Measurements from ENCODE around the gene TROAP.
"Not testable (repeated sequence)": the region's sequence is repeated elsewhere in the genome, so short reads cannot be mapped to it uniquely, and the experiment has no call there.

TROAP gene

GRCh38 chr12:49322708-49323523 lies at the start of gene TROAP:
Gene TROAP (plus strand): TSS chr12:49323255. CDS start chr12:49323609, 354 bp downstream.
- Mint-ChIP-seq H3K9me3 (no peaks in the 10 kb centered on the region), H3K4me3 (peak within 1 kb of the TSS; percentile 98), H3K36me3 (peaks cover 32% of the 10 kb centered on the region), H3K27me3 (peaks cover 7% of the 10 kb centered on the region), H3K4me1 (peaks cover 42% of the 10 kb centered on the region), H3K27ac (peak within 1 kb of the TSS; percentile 94)
- DNase-seq, result peak; percentile 98
- CTCF ChIA-PET, result interaction anchor here (0.7 to 2.3 kb wide), 9 partner anchors 9 to 191 kb away, joined by 3 to 18 read pairs (median 4); partner anchors contain the start of genes C1QL4, DNAJC22, PRPH and SPATS2

DNA sequence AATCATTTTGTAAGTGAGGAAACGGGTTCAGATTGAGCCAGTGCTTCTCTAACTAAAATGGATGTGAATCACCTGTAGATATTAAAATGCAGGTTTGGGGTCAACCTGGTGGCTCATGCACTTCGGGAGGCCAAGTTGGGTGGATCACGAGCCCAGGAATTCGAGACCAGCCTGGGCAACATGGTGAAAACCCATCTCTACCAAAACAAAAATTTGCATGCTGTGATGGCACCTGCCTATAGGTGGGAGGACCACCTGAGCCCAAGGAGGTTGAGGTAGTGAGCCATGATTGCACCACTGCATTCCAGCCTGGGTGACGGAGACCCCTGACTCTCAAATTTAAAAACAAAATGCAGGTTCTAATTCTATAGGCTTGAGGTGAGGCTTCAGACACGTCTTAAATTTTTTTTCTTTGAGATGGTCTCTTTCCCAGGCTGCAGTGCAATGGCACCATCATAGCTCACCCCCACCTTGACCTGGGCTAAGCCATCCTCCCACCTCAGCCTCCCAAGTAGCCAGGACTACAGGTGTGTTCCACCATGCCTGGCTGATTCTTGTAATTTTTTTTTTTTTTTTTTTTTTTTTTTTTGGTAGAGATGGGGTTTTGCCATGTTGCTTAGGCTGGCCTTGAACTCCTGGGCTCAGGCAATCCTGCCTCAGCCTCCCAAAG lies 49.2 kb upstream of the TROAP start:
- Mint-ChIP-seq H3K4me1 (peaks cover 14% of the 10 kb centered on the region), H3K27ac (no peak overlapping the region), H3K9me3 (no peaks in the 10 kb centered on the region), H3K36me3 (peaks cover 40% of the 10 kb centered on the region), H3K4me3 (no peak overlapping the region), H3K27me3 (peaks cover 17% of the 10 kb centered on the region)
- DNase-seq, result no peak
- CTCF ChIA-PET, result no interaction called here

GRCh38 chr12:49274396-49275069 lies 48.5 kb upstream of the TROAP start:
- CTCF ChIA-PET, result interaction anchor here (1.7 kb wide), 1 partner anchor 9 kb away, joined by 6 read pairs; no protein-coding TSS in a partner anchor
- no peaks in the 10 kb centered on the region for H3K9me3 Mint-ChIP-seq
- peaks cover 8% of the 10 kb centered on the region for H3K4me1 Mint-ChIP-seq
- DNase-seq, result no peak
- peaks cover 35% of the 10 kb centered on the region for H3K36me3 Mint-ChIP-seq
- H3K27ac Mint-ChIP-seq, result peak overlapping the region; percentile 6
- no peak overlapping the region for H3K4me3 Mint-ChIP-seq
- peaks cover 17% of the 10 kb centered on the region for H3K27me3 Mint-ChIP-seq

GRCh38 chr12:49276304-49277290 lies 46.5 kb upstream of the TROAP start:
- Mint-ChIP-seq H3K36me3 (peaks cover 19% of the 10 kb centered on the region), H3K9me3 (no peaks in the 10 kb centered on the region), H3K4me3 (no peak overlapping the region), H3K4me1 (no peaks in the 10 kb centered on the region), H3K27ac (no peak overlapping the region), H3K27me3 (peaks cover 34% of the 10 kb centered on the region)
- CTCF ChIA-PET, result interaction anchor here (0.9 to 1.7 kb wide), 6 partner anchors 8 to 82 kb away, joined by 3 to 6 read pairs (median 3); no protein-coding TSS in a partner anchor
- DNase-seq, result no peak

DNA sequence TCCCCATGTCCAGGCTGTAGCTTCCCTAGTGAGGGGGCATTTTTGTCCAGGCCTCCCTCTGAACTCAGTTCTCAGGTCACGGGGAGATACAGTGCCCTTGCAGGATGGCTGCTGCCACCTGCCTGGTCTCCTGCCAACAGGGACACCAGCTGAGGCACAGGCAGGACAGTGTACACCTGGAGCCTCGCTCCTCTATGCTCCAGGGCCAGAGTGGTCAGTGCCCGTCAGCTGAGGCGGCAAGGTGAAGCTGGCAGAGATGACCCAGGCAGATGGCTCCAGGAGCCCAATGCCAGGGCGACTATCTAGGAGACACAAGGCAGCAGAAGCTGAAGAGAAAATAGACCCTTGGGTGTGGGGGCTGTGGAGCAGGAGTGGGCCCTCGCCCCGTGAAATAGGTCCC lies 45.6 kb upstream of the TROAP start:
- Mint-ChIP-seq H3K36me3 (peaks cover 18% of the 10 kb centered on the region), H3K27me3 (peaks cover 43% of the 10 kb centered on the region), H3K4me3 (no peak overlapping the region), H3K27ac (no peak overlapping the region), H3K9me3 (no peaks in the 10 kb centered on the region), H3K4me1 (no peaks in the 10 kb centered on the region)
- DNase-seq, result no peak
- CTCF ChIA-PET, result interaction anchor here (0.6 to 1.5 kb wide), 5 partner anchors 8 to 432 kb away, joined by 3 read pairs; no protein-coding TSS in a partner anchor

- no peaks in the 10 kb centered on the region for H3K4me1 Mint-ChIP-seq
- DNase-seq, result no peak
- H3K36me3 Mint-ChIP-seq, result peaks cover under 1% of the 10 kb centered on the region
- H3K27me3 Mint-ChIP-seq, result peaks cover 58% of the 10 kb centered on the region
- H3K9me3 Mint-ChIP-seq, result no peaks in the 10 kb centered on the region
- no peak overlapping the region for H3K27ac Mint-ChIP-seq
- CTCF ChIA-PET, result interaction anchor here (1.1 to 1.4 kb wide), 2 partner anchors 9 to 78 kb away, joined by 3 read pairs; no protein-coding TSS in a partner anchor
- H3K4me3 Mint-ChIP-seq, result no peak overlapping the region
Measured at GRCh38 chr12:49279706-49280159, 43.3 kb upstream of the TROAP start.

- H3K4me1 Mint-ChIP-seq, DNase-seq, H3K9me3 Mint-ChIP-seq, H3K4me3 Mint-ChIP-seq, H3K27ac Mint-ChIP-seq, CTCF ChIA-PET, H3K36me3 Mint-ChIP-seq: not testable (repeated sequence)
- peaks cover 65% of the 10 kb centered on the region for H3K27me3 Mint-ChIP-seq
Measured at GRCh38 chr12:49280545-49280944, 42.5 kb upstream of the TROAP start.

- Mint-ChIP-seq H3K27me3 (peaks cover 70% of the 10 kb centered on the region), H3K9me3 (no peaks in the 10 kb centered on the region), H3K36me3 (no peaks in the 10 kb centered on the region), H3K4me1 (no peaks in the 10 kb centered on the region), H3K4me3 (no peak overlapping the region), H3K27ac (no peak overlapping the region)
- CTCF ChIA-PET, result interaction anchor here (0.7 to 1.3 kb wide), 3 partner anchors 14 to 76 kb away, joined by 3 to 7 read pairs (median 5); no protein-coding TSS in a partner anchor
- DNase-seq, result no peak
Measured at GRCh38 chr12:49282302-49282701, 40.8 kb upstream of the TROAP start.

- not testable (repeated sequence) for H3K36me3 Mint-ChIP-seq, DNase-seq, H3K4me1 Mint-ChIP-seq, H3K27ac Mint-ChIP-seq, H3K9me3 Mint-ChIP-seq, H3K4me3 Mint-ChIP-seq
- peaks cover 67% of the 10 kb centered on the region for H3K27me3 Mint-ChIP-seq
- CTCF ChIA-PET, result interaction anchor here (0.7 to 1.3 kb wide), 3 partner anchors 14 to 75 kb away, joined by 3 to 7 read pairs (median 5); no protein-coding TSS in a partner anchor
Measured at GRCh38 chr12:49282740-49283375, 40.2 kb upstream of the TROAP start.

GRCh38 chr12:49283541-49284429 lies 39.3 kb upstream of the TROAP start:
- no peak for DNase-seq
- H3K9me3 Mint-ChIP-seq, result no peaks in the 10 kb centered on the region
- no peak overlapping the region for H3K4me3 Mint-ChIP-seq
- H3K27ac Mint-ChIP-seq, result no peak overlapping the region
- CTCF ChIA-PET, result interaction anchor here (1.5 to 7.2 kb wide), 3 partner anchors 18 to 74 kb away, joined by 4 to 91 read pairs (median 60); partner anchors contain the start of gene DNAJC22
- peaks cover 73% of the 10 kb centered on the region for H3K27me3 Mint-ChIP-seq
- H3K4me1 Mint-ChIP-seq, result no peaks in the 10 kb centered on the region
- no peaks in the 10 kb centered on the region for H3K36me3 Mint-ChIP-seq

DNA sequence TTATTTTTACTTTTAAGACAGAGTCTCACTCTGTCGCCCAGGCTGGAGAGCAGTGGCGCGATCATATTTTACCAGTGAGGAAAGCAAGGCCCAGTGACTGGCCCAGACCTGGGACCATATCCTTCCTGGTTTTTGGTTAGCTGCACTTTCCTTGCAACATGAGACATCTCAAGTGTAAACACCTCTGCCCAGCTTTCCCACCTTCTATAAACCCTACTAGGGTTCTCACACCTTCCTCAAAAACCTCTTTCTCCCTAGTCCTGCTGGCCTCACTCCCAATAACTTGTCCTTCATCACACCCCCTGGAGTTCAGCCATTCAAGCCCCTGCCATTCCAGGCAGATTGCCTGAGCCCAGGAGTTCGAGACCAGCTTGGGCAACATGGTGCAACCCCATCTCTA lies 38.4 kb upstream of the TROAP start:
- no peaks in the 10 kb centered on the region for H3K36me3 Mint-ChIP-seq
- no peaks in the 10 kb centered on the region for H3K9me3 Mint-ChIP-seq
- H3K4me3 Mint-ChIP-seq, result no peak overlapping the region
- no peak overlapping the region for H3K27ac Mint-ChIP-seq
- peaks cover 79% of the 10 kb centered on the region for H3K27me3 Mint-ChIP-seq
- no peak for DNase-seq
- peaks cover 2% of the 10 kb centered on the region for H3K4me1 Mint-ChIP-seq
- CTCF ChIA-PET, result interaction anchor here (1.2 to 7.2 kb wide), 5 partner anchors 13 to 74 kb away, joined by 3 to 91 read pairs (median 6); partner anchors contain the start of gene DNAJC22

GRCh38 chr12:49287876-49288275 lies 35.2 kb upstream of the TROAP start:
- peaks cover 2% of the 10 kb centered on the region for H3K4me1 Mint-ChIP-seq

More at GRCh38 chr12:49287876-49288275, 35.2 kb upstream of the TROAP start:
- DNase-seq, result no peak
- Mint-ChIP-seq H3K36me3 (no peaks in the 10 kb centered on the region), H3K4me3 (no peak overlapping the region), H3K27me3 (peaks cover 76% of the 10 kb centered on the region), H3K9me3 (no peaks in the 10 kb centered on the region), H3K27ac (no peak overlapping the region)
- CTCF ChIA-PET, result interaction anchor here (1.2 to 12.5 kb wide), 10 partner anchors 7 to 316 kb away, joined by 3 to 103 read pairs (median 18); partner anchors contain the start of genes C1QL4, DNAJC22 and PRPH
